GM21381 (cell line): Measurements from ENCODE around the gene CHSY1.

Source experiments
- ATAC-seq: cut with Tn5 transposase; IDR thresholded peaks from one replicate; pipeline ENCODE4 v1.9.1; 2021; ENCODE audit warnings: mild to moderate bottlenecking, moderate library complexity; ENCODE audit not compliant: unreplicated experiment

The CHSY1 gene

GRCh38 chr15:101173233-101174119, 78.4 kb downstream of the CHSY1 start:
- ATAC-seq = no peak

- ATAC-seq = no peak
Measured at GRCh38 chr15:101172501-101173071, 79.3 kb downstream of the CHSY1 start.

DNA sequence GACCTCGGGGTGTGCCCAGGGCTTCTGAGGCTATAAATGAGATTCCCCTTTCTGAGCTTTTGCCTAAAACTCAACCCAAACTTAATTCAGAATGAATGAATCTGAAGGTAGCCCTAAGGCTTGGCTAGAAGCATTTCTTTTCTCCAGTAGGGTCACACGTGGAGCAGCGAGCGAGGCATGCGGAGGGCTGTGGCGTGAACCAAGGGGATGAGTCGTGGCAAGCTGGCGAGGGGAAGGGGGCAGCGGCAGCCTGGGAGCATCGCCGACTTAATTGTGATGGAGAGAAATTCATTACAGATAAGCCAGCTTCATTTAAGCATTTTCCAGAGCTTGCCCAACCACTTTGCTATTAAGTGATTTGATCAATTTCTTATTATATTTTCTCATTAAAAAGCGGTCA, 79.9 kb downstream of the CHSY1 start:
- no peak for ATAC-seq

DNA sequence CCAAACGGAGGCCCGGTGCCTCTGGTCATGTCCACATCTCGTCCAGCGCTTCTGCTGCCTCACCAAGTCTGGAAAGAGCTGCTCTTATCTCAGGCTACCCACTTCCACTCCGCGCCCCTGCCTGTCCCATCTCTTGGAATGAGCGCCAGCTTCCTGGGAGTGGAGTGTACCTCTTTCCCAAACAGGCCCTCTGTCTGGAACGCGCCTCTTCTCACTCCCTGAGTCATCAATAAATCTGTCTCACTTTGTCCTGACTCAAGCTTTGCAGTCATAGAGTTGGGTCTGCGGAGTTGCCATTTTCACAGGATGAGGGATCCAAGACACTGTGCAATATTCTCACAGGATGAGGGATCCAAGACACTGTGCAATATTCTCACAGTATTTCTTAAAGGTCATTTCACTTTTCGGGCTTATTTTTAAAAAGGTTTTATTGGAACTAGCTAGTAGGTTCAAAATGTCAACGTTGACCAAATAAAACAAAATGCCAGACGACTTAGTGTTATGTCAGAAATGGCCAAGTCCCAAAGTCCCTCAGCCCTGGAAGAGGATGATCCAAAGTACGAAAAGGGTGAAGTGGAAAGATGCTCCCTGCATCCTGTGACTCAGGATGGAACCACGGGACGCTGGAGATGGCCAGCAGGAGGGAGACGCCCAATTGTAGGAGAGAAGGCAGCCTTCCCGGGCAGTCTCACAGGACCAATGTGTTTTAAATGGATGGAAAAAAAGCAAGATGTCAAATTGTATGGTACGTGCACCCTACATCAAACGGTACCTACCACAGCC, 81.1 kb downstream of the CHSY1 start:
- ATAC-seq = no peak

DNA sequence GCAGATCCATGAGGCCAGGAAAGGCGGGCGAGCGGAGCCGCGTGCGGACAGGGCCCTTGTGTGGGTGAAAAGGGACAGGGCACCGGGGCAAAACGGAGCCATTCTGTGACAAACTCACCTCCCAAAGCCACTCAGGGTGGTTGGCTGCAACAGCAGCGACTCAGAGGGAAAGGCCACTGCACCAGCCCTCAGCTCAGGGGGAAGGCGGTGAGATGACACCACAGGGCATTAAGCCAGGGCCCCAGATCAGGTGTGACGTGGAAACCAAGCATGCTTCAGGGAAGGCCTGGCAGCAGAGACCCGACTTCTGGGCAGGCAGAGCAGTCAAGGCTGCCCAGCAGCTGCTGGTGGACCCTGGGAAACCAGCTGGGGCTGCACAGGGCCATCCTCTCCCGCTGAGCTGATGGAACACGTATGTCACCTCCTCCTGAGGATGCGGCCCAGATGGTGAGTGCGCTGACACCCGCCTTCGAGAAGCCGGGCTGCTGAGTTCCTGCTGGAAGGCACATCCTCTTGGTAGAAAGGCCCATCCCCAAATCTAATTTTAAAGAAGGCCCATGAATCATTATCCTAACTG, 82.3 kb downstream of the CHSY1 start:
- ATAC-seq = no peak

GRCh38 chr15:101168898-101169494, 82.9 kb downstream of the CHSY1 start:
- ATAC-seq = no peak

GRCh38 chr15:101168463-101168824, 83.4 kb downstream of the CHSY1 start:
- no peak for ATAC-seq

DNA sequence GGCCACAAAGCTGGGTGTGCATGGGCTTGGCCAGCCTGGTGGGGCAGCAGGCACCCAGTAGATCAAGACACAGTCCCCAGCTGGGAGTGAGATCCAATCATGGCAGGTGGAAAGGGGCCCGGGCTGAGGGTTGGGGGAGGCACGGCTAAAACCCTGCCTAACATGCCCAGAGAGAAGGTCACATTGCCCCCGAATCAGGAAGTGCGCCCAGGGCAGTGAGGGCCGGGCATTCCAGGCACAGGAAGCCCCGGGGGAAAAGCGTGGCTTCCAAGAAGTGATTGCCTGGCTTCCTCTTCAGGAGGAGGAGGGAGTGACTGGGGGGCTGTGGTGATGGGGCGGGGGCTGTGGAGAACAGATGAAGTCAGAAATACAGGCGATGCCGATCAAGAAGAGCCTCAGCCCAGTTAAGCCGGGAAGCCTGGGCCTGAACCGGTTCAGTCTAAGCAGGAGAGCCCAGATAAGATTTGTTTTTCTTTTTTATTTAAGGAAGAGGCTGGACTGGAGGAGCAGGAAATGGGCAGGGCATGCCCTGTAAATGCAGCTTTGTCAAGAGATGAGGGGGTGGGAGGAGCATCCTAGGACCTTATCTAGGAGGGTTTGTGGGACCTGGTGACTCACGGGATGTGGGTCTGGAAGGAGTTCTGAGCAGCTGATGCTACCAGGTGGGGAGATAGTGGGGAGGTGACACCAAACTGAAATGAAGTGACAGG, 83.9 kb downstream of the CHSY1 start:
- no peak for ATAC-seq

GRCh38 chr15:101167411-101167752, 84.5 kb downstream of the CHSY1 start:
- no peak for ATAC-seq

- no peak for ATAC-seq
Measured at GRCh38 chr15:101165905-101166471, 85.9 kb downstream of the CHSY1 start.

DNA sequence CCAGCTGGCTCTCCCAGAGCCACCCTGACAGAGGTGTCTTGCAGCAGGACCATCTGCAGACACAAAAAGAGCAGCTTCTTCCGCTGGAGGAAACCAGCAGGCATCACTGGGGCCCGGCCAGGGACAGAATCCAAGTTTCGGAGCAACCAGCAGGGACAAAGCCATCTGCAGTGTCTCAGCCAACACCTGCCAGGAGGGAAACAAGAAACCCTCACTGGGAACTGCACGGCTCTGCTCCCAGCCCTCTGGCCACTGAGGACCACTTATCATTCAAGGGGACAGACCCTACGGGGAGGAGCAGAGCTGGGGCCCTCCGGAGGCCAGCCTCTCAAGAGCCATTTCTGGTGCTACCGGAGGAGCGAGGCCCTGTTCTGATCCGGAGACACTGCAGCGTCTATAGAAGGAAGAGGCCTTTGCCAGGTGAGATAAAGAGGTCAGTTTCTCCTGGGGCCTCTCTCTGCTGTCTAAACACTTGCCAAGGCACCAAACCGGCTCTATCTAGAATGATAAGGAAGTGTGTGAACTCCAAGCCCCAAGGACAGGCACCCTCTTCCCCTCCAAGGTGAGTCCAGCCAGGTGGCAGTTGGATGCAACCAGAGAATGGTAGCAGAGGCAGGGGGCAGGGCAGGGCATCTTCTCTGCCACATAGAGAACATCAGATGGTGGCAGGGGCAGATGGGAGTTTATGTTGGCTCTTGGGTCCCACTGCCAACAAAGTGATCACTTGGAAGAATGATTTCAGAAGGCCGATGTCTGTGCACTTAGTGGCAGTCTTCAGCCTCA, 89.0 kb downstream of the CHSY1 start:
- no peak for ATAC-seq

DNA sequence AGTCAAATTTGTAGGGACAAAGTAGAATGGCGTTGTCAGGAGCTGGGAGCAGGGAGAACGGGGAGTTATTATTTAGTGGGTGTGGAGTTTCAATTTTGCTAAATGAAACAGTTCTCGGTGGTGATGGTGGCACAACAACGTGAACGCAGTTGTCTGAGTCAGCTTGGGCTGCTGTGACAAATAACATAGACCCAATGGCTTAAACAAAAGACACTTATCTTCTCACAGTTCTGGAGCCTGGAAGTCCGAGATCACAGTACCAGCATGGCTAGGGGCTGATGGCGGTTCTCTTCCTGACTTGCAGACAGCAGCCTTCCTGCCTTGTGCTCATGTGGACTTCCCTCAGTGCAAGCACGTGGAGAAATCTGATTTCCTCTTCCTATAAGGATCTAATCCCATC, 90.2 kb downstream of the CHSY1 start:
- ATAC-seq = no peak

- ATAC-seq = no peak
Measured at GRCh38 chr15:101159936-101160815, 91.7 kb downstream of the CHSY1 start.

GRCh38 chr15:101159096-101159935, 92.5 kb downstream of the CHSY1 start:
- ATAC-seq = no peak

- ATAC-seq = no peak
Measured at GRCh38 chr15:101158166-101159095, 93.4 kb downstream of the CHSY1 start.

GRCh38 chr15:101157721-101158120, 94.1 kb downstream of the CHSY1 start:
- no peak for ATAC-seq
